ENCODE data around the gene ITIH3.
"Not testable (repeated sequence)": the region's sequence is repeated elsewhere in the genome, so short reads cannot be mapped to it uniquely, and the experiment has no call there.

Gene ITIH3

GRCh38 chr3:52794612-52795099 is at the start of gene ITIH3:
Gene ITIH3 (plus strand): TSS chr3:52794796. CDS start chr3:52794804, 8 bp downstream.
- no peak for ATAC-seq

- no peak for ATAC-seq
Measured at GRCh38 chr3:52752045-52752660, 42.4 kb upstream of the ITIH3 start.

- no peak for ATAC-seq
Measured at GRCh38 chr3:52754373-52754772, 40.2 kb upstream of the ITIH3 start.

- no peak for ATAC-seq
Measured at GRCh38 chr3:52756141-52756540, 38.5 kb upstream of the ITIH3 start.

GRCh38 chr3:52763466-52763865 is 31.1 kb upstream of the ITIH3 start:
- no peak for ATAC-seq

GRCh38 chr3:52769786-52770455 is 24.7 kb upstream of the ITIH3 start:
- no peak for ATAC-seq

GRCh38 chr3:52770496-52771333 is 23.9 kb upstream of the ITIH3 start, which contains the start of gene NEK4:
Gene NEK4 (minus strand): TSS chr3:52770940. CDS start chr3:52770746, 194 bp downstream.
- peak; percentile 96 to 97 for ATAC-seq

GRCh38 chr3:52771334-52771681 is 23.3 kb upstream of the ITIH3 start:
- ATAC-seq, result no peak

- ATAC-seq, result no peak
Measured at GRCh38 chr3:52771702-52772101, 22.9 kb upstream of the ITIH3 start.

GRCh38 chr3:52773361-52774065 is 21.1 kb upstream of the ITIH3 start:
- ATAC-seq, result no peak

- no peak for ATAC-seq
Measured at GRCh38 chr3:52774066-52774713, 20.4 kb upstream of the ITIH3 start.

- no peak for ATAC-seq
Measured at GRCh38 chr3:52774901-52775864, 19.4 kb upstream of the ITIH3 start.

GRCh38 chr3:52775877-52776276 is 18.7 kb upstream of the ITIH3 start:
- ATAC-seq, result no peak

GRCh38 chr3:52776486-52776885 is 18.1 kb upstream of the ITIH3 start:
- not testable (repeated sequence) for ATAC-seq

- no peak for ATAC-seq
Measured at GRCh38 chr3:52777127-52777958, 17.3 kb upstream of the ITIH3 start, which contains the start of gene ITIH1. Gene ITIH1 (plus strand): TSS chr3:52777599. CDS start chr3:52777616, 17 bp downstream.

GRCh38 chr3:52777959-52778805 is 16.4 kb upstream of the ITIH3 start:
- ATAC-seq, result no peak

GRCh38 chr3:52779011-52779836 is 15.4 kb upstream of the ITIH3 start:
- ATAC-seq, result peak; percentile 63 to 75

All from activated CD4-positive, CD25-positive, alpha-beta regulatory T cell treated with anti-CD3 and anti-CD28 coated beads, Interleukin-2, amount 50 U/mL, for 24 hours (primary cell).